ENCODE measurements around the gene FBXO33.

GRCh38 chr14:39406560-39406959 lies 25.7 kb downstream of the FBXO33 start:
- TF ChIP-seq EZH2phosphoT487 (IDR thresholded peaks at IDR 0.05; ENCODE audit: insufficient read depth, low read depth) (no peak), EZH2 (IDR thresholded peaks at IDR 0.05; ENCODE audit: insufficient read depth, poor library complexity, severe bottlenecking) (no peak)

Measured in GM23248 (cell line).